H1 (cell line): ENCODE data around the gene ATP6V0A4.

Experiments
- KDM5A ChIP-seq: fragments of 200-600 bp; IDR thresholded peaks from 2 replicates; pipeline ENCODE4 v1.7.1; 2012; ENCODE audit warnings: mild to moderate bottlenecking, low read length, inconsistent platforms, mixed read lengths
- POLR2AphosphoS5 ChIP-seq: IDR thresholded peaks from 2 replicates; pipeline ENCODE4 v1.6.1; 2011; ENCODE audit warnings: low read depth, low read length
- RXRA ChIP-seq: IDR thresholded peaks from 2 replicates; pipeline ENCODE4 v1.6.1; 2011; ENCODE audit warnings: low read depth, mild to moderate bottlenecking, low read length, moderate library complexity; ENCODE audit not compliant: insufficient read depth
- TAF7 ChIP-seq: optimal IDR thresholded peaks from 2 replicates; pipeline ENCODE3; 2011; ENCODE audit warnings: low read depth, mild to moderate bottlenecking, inconsistent platforms, low read length, moderate library complexity, borderline replicate concordance
- TF ChIP-seq, protein P1 (sequence below), 3 experiments: IDR thresholded peaks; 1 replicate in 2 of 3; 2 replicates in 1 of 3; pipeline versions ENCODE4 v1.5.1 to v1.6.1; 2011; ENCODE audit warnings: low read length in 3 of 3, mild to moderate bottlenecking in 3 of 3, inconsistent platforms in 2 of 3, low read depth in 1 of 3, moderate library complexity in 1 of 3; ENCODE audit not compliant: insufficient read depth in 1 of 3; ENCODE audit errors: control extremely low read depth in 1 of 3
- TF ChIP-seq, protein P2 (sequence below): IDR thresholded peaks from 2 replicates; pipeline ENCODE4 v1.6.1; 2012; ENCODE audit warnings: inconsistent platforms

DNA sequence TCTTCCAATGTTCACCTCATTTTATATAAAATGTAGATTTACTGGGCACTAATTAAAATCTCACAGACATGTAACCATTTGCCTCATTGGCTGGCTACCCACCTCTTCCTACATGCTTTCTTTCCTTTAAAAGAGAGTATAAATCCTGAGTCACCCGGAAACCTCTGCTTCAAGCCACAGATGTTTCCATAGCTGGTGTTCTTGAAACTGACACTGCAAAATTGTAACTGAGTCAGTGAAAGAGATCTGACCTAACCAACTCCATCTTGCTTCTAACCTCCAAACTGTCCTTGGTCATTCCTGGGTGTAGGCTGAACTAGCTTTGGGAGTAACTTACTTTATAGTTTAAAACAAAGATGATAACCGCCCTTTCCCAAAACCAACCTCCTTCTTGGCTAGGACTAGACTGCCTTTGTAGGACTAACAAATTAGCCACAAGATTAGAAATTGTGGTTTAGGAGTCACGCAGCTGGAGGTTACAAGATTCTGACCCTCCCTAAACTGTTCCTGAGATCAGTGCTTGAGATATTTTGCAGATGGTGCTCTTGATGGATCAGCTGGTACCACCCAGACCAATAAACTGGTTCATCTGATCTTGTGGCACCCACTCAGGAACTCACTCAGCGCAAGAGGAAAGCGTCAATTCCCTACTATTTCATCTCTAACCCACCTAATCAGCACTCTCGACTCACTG is 130.3 kb downstream of the ATP6V0A4 start:
- TF ChIP-seq, protein P1, sequence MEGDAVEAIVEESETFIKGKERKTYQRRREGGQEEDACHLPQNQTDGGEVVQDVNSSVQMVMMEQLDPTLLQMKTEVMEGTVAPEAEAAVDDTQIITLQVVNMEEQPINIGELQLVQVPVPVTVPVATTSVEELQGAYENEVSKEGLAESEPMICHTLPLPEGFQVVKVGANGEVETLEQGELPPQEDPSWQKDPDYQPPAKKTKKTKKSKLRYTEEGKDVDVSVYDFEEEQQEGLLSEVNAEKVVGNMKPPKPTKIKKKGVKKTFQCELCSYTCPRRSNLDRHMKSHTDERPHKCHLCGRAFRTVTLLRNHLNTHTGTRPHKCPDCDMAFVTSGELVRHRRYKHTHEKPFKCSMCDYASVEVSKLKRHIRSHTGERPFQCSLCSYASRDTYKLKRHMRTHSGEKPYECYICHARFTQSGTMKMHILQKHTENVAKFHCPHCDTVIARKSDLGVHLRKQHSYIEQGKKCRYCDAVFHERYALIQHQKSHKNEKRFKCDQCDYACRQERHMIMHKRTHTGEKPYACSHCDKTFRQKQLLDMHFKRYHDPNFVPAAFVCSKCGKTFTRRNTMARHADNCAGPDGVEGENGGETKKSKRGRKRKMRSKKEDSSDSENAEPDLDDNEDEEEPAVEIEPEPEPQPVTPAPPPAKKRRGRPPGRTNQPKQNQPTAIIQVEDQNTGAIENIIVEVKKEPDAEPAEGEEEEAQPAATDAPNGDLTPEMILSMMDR (IDR thresholded peaks at IDR 0.05; ENCODE audit: control extremely low read depth in 1 of 3, insufficient read depth in 1 of 3, low read depth in 1 of 3, low read length in 3 of 3) = no peak
- no peak for TF ChIP-seq KDM5A
- TF ChIP-seq RXRA = no peak
- TF ChIP-seq POLR2AphosphoS5 = no peak
- TF ChIP-seq, protein P2, sequence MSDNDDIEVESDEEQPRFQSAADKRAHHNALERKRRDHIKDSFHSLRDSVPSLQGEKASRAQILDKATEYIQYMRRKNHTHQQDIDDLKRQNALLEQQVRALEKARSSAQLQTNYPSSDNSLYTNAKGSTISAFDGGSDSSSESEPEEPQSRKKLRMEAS = no peak
- no peak for TF ChIP-seq TAF7
